WI38 (cell line): ENCODE measurements around the gene GLOD4.
"Not testable (repeated sequence)": the region's sequence is repeated elsewhere in the genome, so short reads cannot be mapped to it uniquely, and the experiment has no call there.

Source experiments
- H3K4me3 ChIP-seq: 2 replicates; pipeline ENCODE4 v1.5.1; 2011; ENCODE audit warnings: low read depth, mild to moderate bottlenecking, control low read depth, low read length
- TF ChIP-seq, protein P1 (sequence below): IDR thresholded peaks from 2 replicates; pipeline ENCODE4 v1.5.1; 2012; ENCODE audit warnings: low read depth, mild to moderate bottlenecking, control low read depth, low read length

GLOD4 gene

DNA sequence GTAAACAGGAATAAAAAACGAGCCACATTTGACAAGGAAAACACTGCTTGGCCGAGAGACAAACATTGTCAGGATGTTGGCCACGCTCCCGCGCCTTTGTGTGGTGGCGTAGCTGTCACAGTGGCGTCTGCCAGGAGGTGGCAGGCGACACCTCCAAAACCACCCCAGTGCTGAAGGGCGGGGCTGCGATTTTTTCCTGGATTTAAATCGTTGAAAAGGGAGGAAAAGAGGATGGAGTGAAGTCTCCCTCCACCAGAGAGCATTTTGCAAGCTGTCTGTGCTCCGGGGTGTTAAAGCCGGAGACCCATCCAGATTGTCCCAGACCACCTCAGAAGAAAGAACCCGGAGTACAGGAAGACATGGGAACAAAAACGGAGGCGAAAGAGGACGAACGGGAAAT, 12.8 kb upstream of the GLOD4 start:
- TF ChIP-seq, protein P1, sequence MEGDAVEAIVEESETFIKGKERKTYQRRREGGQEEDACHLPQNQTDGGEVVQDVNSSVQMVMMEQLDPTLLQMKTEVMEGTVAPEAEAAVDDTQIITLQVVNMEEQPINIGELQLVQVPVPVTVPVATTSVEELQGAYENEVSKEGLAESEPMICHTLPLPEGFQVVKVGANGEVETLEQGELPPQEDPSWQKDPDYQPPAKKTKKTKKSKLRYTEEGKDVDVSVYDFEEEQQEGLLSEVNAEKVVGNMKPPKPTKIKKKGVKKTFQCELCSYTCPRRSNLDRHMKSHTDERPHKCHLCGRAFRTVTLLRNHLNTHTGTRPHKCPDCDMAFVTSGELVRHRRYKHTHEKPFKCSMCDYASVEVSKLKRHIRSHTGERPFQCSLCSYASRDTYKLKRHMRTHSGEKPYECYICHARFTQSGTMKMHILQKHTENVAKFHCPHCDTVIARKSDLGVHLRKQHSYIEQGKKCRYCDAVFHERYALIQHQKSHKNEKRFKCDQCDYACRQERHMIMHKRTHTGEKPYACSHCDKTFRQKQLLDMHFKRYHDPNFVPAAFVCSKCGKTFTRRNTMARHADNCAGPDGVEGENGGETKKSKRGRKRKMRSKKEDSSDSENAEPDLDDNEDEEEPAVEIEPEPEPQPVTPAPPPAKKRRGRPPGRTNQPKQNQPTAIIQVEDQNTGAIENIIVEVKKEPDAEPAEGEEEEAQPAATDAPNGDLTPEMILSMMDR, result peak; percentile 54
- H3K4me3 ChIP-seq, result no peak overlapping the region

DNA sequence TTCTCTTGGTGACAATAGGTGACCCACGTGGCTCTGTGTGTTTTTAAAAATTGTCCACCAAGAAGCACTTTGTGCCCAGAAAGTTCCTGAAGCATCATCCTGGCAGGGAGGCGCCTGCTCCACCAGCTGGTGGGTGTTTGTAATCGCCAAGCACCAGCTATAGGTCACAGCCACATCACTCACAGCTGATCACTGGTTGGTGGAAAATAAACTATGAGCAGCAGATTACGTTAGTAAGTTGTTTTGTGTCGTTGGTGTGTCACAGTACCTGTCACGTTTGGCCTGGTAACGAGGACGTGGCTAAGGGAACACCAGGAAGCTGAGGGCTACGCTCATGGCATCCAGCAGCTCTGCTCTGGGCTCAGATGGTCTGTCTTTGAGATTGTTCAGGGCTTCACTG, 10.2 kb upstream of the GLOD4 start:
- TF ChIP-seq, protein P1, result no peak
- no peak overlapping the region for H3K4me3 ChIP-seq

DNA sequence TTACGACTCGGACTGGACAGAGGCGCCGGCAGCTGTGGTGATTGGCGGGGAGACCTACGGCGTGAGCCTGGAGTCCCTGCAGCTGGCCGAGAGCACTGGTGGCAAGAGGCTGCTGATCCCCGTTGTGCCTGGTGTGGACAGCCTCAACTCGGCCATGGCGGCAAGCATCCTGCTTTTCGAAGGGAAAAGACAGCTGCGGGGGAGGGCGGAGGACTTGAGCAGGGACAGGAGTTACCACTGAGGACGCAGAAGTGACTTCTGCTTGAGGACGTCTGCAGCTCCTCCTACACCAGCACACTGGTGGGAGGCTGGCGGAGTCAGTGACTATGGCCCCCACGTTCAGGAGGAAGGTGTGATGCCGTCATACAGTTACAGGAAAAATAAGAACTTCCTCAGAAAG, 9.7 kb upstream of the GLOD4 start:
- H3K4me3 ChIP-seq, result no peak overlapping the region
- TF ChIP-seq, protein P1, result no peak

DNA sequence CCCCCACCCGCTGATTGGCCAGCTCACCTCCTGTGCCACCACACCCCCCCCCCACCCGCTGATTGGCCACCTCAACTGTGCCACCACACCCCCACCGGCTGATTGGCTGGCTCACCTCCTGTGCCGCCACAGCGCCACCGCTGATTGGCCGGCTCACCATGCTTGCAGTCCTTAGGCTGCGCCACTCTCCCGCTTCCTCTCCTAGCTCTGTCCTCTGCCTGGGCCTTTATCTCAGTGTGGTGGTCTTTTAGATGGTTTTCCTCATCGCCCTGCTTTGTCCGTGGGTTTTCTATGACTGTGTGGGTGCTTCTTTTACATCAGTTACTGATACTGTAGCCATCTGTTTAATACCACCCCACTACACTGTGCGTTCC, 8.8 kb upstream of the GLOD4 start:
- not testable (repeated sequence) for H3K4me3 ChIP-seq

DNA sequence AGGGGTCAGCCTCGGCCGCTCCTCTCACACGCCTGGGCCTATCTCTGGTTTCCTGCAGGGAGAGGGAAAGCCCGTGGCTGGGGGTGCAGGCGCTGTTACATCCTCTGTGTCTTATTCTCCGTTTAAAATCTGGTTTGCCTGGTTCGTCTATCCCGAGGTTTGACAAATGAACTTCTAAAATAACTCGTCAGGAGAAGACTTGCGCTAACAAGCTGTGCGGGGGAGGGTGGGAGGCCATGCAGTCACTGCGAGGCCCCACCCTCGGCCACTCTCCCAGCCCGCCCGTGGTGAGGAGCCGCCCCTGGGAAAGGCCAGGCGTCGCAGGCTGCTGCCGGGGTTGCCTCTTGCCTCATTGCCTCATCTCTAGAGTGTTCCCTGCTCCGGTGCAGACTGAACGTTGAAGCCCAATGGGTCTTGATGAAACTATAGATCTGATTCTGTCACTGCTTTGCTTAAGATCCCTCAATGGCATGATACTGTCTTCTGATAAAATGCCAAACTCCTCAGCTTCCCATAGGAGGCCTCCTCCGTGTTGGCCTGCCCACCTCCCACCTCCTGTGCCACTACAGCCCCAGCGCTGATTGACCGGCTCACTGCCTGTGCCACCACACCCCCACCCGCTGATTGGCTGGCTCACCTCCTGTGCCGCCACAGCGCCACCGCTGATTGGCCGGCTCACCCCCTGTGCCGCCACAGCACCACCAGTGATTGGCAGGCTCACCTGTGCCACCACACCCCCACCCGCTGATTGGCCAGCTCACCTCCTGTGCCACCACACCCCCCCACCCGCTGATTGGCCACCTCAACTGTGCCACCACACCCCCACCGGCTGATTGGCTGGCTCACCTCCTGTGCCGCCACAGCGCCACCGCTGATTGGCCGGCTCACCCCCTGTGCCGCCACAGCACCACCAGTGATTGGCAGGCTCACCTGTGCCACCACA, 8.1 kb upstream of the GLOD4 start:
- not testable (repeated sequence) for H3K4me3 ChIP-seq

DNA sequence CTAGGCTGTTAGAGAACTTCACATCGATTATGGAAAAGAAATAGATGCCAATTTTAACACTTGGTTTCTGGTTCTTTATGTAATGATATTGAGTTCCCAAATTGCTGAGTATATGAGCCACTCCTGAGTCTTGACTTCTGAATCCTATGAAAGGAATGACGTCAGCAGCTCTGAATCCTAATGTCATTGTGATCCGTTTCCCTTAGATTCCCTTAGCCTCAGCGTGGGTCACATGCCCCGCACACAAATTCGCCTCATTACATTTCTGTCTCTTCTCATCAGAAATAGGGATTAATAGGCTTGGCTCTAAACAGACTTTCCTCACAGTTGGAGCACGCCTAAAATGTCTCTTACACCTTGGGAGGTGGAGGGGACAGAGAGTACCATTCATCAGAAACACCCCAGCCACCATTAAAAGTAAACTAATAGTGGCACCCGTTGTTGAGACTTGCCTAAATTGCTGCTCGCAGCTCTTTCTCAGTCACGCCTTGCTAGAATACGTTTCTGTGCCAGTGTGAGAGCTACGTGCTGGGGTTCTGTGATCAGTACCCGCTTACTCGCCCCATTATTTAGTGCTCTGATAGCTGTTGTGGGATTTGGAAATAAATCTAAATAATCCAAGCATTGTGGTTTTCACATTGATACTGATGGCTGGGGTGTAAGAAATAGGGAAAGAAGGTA, 7.2 kb upstream of the GLOD4 start:
- H3K4me3 ChIP-seq, result no peak overlapping the region
- TF ChIP-seq, protein P1, result no peak

DNA sequence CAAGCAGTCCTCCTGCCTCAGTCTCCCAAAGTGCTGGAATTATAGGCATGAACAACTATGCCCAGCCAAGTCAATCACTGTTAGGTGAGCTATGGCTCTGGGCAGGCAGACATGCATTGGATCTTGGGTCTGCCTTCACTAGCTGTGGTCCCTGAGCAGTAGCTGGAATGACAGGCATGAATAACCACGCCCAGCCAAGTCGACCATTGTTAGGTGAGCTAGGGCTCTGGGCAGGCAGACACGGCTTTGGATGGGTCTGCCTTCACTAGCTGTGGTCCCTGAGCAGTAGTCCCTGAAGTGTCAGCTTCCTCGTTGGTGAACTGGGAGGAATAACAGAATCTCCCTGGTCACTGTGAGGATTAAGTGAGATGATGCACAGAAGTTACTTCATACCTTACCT, 6.5 kb upstream of the GLOD4 start:
- TF ChIP-seq, protein P1, result no peak

DNA sequence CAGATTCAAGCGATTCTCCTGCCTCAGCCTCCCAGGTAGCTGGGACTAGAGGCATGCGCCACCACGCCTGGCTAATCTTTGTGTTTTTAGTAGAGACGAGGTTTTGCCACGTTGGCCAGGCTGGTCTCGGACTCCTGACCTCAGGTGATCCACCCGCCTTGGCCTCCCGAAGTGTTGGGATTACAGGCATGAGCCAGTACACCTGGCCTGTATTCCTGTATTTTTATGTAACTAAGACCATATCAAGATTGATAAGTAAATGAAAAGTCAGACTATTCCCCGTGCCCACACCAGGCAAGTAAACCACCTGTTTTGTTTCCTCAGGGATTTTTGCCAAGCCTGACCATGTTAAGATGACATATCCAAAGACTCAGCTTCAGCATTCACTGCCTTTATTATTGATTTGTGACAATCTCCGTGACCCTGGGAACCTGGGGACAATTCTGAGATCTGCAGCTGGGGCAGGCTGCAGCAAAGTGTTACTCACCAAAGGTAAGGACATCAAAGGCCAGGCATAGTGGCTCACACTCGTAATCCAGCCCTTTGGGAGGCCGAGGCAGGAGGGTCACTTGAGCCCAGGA, 5.7 kb upstream of the GLOD4 start:
- H3K4me3 ChIP-seq, result no peak overlapping the region
- TF ChIP-seq, protein P1, result no peak

More for the DNA sequence above, 6.5 kb upstream of the GLOD4 start:
- no peak overlapping the region for H3K4me3 ChIP-seq

DNA sequence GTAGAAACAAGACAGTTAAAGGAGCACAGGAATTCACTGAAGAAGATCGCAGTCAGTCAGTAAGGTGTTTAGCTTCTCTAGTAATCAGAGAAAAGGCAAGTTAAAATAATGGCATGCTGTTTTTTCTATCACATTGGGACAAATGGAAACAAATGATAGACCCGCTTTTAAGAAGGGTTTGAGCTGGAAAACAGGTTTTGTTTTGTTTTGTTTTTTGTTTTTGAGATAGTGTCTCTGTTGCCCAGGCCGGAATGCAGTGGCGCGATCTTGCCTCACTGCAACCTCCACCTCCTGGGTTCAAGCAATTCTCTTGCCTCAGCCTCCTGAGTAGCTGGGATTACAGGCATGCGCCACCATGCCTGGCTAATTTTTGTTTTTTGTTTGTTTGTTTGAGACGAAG, 3.8 kb upstream of the GLOD4 start:
- H3K4me3 ChIP-seq, result not testable (repeated sequence)
